ENCODE measurements around the gene CLEC20A.

The CLEC20A gene

GRCh38 chr1:178518894-178519293 lies 22.1 kb upstream of the CLEC20A start:
- TF ChIP-seq, protein P1, sequence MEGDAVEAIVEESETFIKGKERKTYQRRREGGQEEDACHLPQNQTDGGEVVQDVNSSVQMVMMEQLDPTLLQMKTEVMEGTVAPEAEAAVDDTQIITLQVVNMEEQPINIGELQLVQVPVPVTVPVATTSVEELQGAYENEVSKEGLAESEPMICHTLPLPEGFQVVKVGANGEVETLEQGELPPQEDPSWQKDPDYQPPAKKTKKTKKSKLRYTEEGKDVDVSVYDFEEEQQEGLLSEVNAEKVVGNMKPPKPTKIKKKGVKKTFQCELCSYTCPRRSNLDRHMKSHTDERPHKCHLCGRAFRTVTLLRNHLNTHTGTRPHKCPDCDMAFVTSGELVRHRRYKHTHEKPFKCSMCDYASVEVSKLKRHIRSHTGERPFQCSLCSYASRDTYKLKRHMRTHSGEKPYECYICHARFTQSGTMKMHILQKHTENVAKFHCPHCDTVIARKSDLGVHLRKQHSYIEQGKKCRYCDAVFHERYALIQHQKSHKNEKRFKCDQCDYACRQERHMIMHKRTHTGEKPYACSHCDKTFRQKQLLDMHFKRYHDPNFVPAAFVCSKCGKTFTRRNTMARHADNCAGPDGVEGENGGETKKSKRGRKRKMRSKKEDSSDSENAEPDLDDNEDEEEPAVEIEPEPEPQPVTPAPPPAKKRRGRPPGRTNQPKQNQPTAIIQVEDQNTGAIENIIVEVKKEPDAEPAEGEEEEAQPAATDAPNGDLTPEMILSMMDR (conservative IDR thresholded peaks at IDR 0.05; ENCODE audit: low read depth, low read length), result no peak
- DNase-seq (ENCODE audit: low read depth), result no peak

GRCh38 chr1:178516110-178516509 lies 19.3 kb upstream of the CLEC20A start:
- DNase-seq (ENCODE audit: low read depth), result no peak
- no peak overlapping the region for H3K4me3 ChIP-seq (ENCODE audit: low read depth, low read length)
- TF ChIP-seq, protein P1 (conservative IDR thresholded peaks at IDR 0.05; ENCODE audit: low read depth, low read length), result no peak

More at GRCh38 chr1:178518894-178519293, 22.1 kb upstream of the CLEC20A start:
- no peak overlapping the region for H3K4me3 ChIP-seq (ENCODE audit: low read depth, low read length)

DNA sequence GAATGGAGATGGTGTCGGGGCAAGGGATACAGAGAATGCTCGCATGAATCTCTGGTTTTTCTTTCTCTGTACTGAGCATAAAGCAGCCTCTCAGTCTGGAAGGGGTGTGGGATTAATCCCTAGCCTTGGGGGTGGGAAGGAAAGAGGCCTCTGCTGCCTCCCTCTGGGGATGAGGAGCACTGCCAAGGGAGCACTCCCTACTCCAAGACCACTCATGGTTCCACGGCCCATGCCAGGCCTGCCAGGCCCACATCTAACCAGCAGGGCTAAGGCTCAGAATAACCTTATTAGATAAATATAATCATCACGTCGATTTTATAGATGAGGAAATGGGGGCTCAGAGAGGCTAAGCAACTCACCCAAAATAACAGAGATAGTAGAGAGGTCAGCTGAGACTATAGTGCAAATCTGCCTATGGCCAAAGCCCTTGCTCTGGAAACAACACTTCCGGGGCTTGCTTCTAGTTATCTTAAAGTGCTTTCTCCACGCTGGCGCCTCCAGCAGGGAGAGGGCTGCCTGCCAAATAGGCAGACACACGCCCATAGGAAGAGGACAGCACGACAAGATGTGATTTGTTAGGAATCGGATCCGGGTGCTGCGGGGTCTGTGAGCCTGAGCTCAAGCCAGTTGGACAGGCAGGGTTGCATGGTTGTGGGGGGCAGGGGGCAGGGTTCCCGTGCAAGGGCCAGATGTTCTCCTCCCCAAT lies 16.7 kb upstream of the CLEC20A start:
- no peak overlapping the region for H3K4me3 ChIP-seq (ENCODE audit: low read depth, low read length)
- DNase-seq (ENCODE audit: low read depth), result peak; percentile 66
- TF ChIP-seq, protein P1 (conservative IDR thresholded peaks at IDR 0.05; ENCODE audit: low read depth, low read length), result peak; percentile 31

GRCh38 chr1:178512566-178513277 lies 16.0 kb upstream of the CLEC20A start, which contains the start of gene TEX35:
Gene TEX35 (plus strand): TSS chr1:178513109. CDS start chr1:178513189, 80 bp downstream.
- no peak within 1 kb of the TSS for H3K4me3 ChIP-seq (ENCODE audit: low read depth, low read length)
- no peak for DNase-seq (ENCODE audit: low read depth)
- TF ChIP-seq, protein P1 (conservative IDR thresholded peaks at IDR 0.05; ENCODE audit: low read depth, low read length), result no peak

GRCh38 chr1:178510155-178510554 lies 13.4 kb upstream of the CLEC20A start:
- H3K4me3 ChIP-seq (ENCODE audit: low read depth, low read length), result no peak overlapping the region
- peak; percentile 35 for DNase-seq (ENCODE audit: low read depth)
- TF ChIP-seq, protein P1 (conservative IDR thresholded peaks at IDR 0.05; ENCODE audit: low read depth, low read length), result no peak

DNA sequence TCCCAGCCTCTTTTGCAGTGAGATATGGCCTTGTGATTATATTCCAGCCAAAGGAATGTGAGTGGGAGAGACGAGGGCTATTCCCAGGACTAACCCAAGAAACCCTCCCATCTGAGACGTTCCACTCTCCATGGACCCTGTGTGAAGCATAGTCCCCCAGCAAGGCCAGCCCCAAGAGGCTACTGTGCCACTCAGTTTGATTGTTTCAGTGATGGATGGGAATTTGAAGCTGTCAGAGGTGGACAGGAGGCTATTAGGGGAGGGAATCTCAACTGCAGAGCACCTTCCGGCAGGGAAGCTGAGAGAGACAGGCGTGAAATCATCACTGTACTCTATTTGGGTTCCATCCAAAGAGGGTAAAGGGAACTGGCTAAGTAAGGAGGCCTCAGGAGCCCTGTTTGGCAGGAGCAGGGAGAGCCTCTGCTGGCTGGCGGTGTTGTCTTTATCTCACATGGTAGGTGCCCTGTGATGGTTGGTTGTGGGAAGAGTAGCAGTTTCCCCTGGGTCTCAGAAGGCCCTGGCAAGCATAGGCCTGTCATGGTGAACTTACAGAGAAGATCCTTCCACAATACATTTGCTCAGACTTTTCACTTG lies 12.7 kb upstream of the CLEC20A start:
- H3K4me3 ChIP-seq (ENCODE audit: low read depth, low read length), result no peak overlapping the region
- TF ChIP-seq, protein P1 (conservative IDR thresholded peaks at IDR 0.05; ENCODE audit: low read depth, low read length), result no peak
- DNase-seq (ENCODE audit: low read depth), result no peak
